OCI-M1 (cell line): Measurements from ENCODE around the gene GOLGA6L9.
"Not testable (repeated sequence)": the region's sequence is repeated elsewhere in the genome, so short reads cannot be mapped to it uniquely, and the experiment has no call there.

ENCODE experiments used
- DNase-seq: peaks from one replicate; lab custom pipeline; 2025; lab: John Stamatoyannopoulos, UW

GOLGA6L9 gene

GRCh38 chr15:82469381-82469780 is 39.8 kb downstream of the GOLGA6L9 start:
- DNase-seq = not testable (repeated sequence)

GRCh38 chr15:82472269-82472982 is 42.8 kb downstream of the GOLGA6L9 start:
- DNase-seq = not testable (repeated sequence)

GRCh38 chr15:82474596-82475325 is 45.1 kb downstream of the GOLGA6L9 start:
- not testable (repeated sequence) for DNase-seq

GRCh38 chr15:82475345-82475967 is 45.8 kb downstream of the GOLGA6L9 start:
- not testable (repeated sequence) for DNase-seq

GRCh38 chr15:82476697-82477342 is 47.2 kb downstream of the GOLGA6L9 start:
- DNase-seq = not testable (repeated sequence)

- not testable (repeated sequence) for DNase-seq
Measured at GRCh38 chr15:82477343-82478057, 47.9 kb downstream of the GOLGA6L9 start.
